Measurements from ENCODE around the gene TM2D1. TPM values are rescaled to one million over a fixed set of nuclear protein-coding genes. Genes with fewer than 3 reads are reported as not detected.
"Not testable (repeated sequence)": the region's sequence is repeated elsewhere in the genome, so short reads cannot be mapped to it uniquely, and the experiment has no call there.

TM2D1 gene
- total RNA-seq, 1 donor from 2014 or later, result 95.3 TPM

DNA sequence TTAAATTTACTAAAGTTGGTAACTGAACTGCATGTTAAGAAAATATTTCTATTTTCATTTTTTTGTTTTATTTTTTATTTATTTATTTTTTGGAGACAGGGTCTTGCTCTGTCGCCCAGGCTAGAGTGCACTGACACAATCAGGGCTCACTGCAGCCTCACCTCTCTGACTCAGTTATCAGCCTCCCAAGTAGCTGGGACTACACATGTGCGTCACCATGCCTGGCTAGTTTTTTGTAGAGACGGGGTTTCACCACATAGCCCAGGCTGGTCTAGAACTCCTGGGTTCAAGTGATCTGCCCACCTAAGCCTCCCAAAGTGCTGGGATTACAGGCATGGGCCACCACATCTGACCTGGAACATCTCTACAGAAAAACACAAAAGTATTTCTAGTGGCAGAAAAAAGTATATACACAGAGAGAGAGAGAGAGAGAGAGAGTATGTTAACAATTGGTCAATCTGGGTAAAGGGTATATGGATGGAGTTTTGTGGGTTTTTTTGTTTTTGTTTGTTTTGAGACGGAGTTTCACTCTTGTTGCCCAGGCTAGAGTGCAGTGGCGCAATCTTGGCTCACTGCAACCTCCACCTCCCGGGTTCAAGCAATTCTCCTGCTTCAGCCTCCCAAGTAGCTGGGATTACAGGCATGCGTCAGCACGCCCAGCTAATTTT is 5.8 kb downstream of the TM2D1 start:
- DNase-seq (ENCODE audit: low spot score), result not testable (repeated sequence)

DNA sequence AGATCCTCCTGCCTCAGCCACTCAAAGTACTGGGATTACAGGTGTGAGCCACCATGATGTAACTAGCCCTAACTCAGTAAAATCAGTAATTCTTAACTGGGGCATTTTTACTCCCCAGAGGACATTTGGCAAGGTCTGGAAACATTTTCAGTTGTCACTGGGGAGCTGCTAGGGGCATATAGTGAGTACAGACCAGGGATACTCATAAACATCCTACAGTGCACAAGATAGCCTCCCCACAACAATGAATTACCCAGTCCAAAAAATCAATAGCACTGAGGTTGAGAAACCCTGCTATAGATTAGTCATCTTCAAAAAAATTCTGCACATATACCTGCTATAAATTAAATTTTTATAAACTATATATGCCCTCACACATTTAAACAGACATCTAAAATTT is 13.0 kb downstream of the TM2D1 start:
- no peak for DNase-seq (ENCODE audit: low spot score)

DNA sequence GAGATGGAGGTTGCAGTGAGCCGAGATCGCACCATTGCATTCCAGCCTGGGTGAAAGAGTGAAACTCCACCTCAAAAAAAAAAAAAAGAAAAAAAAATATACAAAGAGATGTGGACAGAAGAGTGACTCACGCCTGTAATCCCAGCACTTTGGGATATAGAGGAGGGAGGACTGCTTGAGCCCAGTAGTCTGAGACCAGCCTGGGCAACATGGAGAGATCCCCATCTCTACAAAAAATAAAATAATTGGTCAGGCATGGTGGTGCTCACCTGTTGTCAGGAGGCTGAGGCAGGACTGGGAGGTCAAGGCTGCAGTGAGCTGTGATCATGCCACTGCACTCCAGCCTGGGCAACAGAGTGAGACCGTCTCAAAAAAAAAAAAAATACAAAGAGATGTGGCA is 13.7 kb downstream of the TM2D1 start:
- not testable (repeated sequence) for DNase-seq (ENCODE audit: low spot score)

DNA sequence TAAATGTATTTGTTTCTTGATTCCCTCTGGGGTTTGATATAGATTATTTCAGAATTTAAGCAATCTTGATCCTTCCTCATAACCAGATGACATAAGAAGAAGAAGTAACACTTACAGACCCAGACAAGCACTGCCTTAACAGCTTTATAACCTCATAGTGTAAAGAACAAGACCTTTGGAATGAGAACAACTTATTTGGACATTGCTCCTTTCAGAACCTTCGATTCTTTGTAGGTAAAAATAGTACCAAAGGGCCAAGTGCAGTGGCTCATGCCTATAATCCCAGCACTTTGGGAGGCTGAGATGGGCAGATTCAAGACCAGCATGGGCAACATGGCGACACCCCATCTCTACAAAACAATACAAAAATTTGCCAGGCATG is 15.0 kb downstream of the TM2D1 start:
- no peak for DNase-seq (ENCODE audit: low spot score)

DNA sequence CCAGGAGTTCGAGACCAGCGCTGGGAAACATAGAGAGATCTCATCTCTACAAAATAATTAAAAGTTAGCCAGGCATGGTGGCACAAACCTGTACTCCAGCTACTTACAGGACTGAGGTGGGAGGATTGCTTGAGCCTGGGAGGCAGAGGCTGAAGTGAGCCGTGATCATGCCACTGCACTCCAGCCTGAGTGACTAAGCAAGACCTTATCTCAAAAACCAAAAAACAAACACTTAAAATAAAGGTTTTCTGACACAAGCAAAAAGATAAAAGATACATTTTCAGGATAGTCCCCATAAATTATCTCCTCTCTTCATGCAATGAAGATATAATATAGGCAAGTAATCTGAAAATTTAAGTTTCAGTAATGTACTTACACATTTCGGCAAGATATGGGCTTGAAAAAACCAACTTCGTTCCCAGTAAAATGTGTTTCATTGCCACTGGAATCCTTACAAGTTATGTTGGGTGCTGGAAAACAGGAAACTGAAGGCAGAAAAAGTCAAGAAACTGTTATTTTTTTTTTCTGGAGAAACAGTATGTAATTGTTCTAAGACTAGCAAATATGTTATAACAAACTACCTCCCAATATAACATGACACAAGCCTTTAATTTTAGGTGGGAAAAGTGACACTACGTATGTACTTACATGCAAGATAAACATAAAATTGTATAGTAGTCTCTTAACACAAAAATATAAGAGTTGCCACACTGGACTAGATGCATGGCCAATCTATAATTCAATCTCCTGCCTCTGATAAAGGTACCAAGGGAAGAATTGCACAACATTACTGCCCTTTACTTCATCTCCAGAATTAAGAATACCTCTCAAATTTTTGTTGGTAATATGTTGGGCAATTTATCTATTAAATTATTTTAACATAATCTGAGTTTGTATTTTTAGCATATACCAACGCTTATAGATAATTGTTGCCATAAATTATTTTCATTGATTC is 15.7 kb downstream of the TM2D1 start:
- DNase-seq (ENCODE audit: low spot score), result no peak

DNA sequence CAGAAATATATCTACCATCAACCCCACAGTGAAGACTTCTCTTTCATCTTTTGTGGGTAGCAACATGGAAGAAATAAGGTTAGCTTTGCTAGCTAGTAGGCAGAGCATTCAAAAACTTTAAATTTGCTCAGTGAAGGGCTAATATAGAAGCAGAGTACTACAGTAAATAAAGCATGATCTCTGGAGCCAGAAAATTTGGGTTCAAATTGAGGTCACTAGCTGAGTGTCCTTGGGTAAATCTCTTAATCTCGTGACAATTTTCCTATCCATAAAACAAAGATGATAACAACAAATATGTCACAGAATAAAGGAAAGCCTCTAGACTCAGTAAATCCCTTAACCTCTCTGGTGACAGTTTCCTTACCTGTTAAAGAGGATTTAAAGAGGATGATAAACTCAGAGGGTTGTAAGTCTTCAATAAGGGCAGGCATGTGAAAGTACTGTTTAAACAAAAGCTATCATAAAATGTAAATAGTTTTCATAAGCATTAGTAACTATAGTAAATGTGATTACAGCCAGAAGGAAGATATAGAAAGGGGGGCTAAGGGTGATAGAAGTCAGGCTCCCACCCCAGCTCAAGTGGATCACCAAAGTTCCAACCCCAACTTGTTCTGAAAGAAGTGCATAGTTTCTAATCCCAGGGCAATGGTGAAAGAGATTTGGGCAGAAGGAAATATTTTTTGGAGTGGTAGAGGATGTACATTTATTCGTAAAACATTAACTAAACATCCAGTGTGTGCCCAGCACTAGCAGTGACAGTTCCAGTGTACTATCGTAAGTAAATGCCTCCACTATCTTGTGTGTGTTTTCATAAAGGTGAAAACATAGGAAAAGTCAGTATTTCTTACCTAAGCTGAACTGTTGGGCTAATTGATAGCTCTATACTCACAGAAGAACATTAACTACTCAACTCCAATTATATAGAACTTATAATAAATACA is 24.8 kb downstream of the TM2D1 start:
- DNase-seq (ENCODE audit: low spot score), result peak; percentile 42

DNA sequence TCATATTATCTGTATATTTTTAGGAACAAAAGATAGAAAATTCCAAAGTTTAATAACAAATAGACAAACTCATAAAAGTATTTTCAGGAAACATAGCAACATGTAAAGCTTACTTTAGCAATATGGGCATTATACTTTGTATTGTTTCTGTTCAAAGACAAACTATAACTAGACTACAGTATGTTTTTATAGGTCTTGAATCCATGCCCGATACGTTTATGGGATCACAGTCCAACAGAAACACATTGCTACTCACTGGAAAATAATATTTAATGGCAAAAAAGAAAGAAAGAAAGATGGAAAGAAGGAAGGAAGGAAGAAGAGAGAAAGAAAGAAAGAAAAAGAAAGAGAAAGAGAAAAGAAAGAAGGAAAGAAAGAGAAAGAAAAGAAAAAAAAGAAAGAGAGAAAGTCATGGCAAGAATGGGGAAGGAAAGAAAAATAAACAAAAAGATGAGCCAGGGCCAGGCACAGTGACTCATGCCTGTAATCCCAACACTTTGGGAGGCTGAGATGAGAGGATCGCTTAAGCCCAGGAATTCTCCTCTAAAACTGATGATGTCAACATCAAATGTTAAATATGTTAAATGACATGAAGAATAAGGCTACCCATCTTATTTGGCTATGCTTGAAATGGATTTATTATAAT is 32.7 kb downstream of the TM2D1 start:
- DNase-seq (ENCODE audit: low spot score), result peak; percentile 58

DNA sequence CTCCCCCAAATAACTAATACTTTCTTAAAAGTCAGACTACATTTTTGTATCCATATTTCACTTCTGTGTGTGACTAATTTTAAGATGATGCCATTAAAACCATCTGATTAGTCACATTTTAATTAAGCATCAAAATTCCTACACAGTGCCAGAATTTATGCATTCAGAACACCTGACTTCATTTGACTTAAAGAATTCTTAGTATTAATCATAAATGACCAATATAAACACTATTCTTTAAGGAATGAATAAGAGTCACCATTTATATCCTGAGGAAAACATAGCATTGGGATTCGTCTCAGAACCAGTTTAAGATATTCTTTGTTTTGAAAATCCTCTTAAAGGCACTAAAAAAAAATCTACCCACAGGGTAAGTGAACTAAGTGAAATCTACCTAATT is 37.0 kb downstream of the TM2D1 start:
- no peak for DNase-seq (ENCODE audit: low spot score)

DNA sequence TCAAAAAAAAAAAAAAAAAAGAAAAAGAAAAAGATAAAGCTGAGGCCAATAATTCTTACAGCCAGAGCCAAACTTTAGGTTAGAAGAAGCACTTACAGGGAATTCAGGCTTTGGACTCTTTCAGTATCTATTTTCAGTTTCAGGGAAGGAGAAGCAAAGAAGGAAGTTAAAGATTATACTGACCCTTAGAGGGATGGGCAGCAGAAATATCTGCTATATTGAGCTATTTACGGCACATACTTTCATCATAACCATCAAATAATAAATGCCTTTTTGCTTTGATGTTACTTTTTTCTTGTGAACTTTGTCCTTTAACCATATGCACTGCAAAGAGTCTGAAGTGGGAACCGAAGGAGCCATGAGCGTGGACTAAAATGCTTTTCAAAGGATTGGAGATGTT is 42.0 kb downstream of the TM2D1 start:
- no peak for DNase-seq (ENCODE audit: low spot score)

DNA sequence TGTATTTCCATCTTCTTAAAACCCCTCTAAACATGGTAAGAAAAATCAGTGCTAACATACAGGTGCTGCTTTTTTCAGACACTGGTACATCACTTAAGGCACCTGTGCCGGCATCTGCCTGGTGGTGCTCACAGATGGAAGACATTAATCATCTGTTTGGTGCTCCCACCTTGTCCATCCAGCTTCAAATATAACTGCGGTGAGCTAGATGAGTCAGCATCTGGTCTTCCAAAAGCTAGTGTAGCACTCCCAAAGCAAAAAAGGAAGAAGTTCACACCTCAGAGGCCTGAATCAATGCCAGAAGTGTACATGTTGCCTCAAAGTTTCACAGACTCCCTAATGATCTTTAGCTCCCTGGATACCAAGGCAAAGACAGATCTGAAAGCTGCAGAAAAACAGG is 44.4 kb downstream of the TM2D1 start:
- no peak for DNase-seq (ENCODE audit: low spot score)

DNA sequence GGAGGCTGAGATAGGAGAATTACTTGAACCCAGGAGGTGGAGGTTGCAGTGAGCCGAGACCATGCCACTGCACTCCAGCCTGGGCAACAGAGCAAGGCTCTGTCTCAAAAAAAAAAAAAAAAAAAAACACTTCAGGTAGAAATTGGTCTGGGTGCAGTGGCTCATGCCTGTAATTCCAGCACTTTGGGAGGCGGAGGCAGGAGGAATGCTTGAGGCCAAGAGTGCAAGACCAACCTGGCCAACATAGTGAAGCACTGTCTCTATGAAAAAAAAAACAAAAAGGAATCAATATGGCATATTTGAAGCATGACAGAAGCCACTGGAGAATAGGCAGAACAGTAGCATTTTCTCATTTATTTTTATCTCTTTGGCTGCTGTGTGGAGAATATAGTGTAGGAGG is 48.1 kb downstream of the TM2D1 start:
- DNase-seq (ENCODE audit: low spot score), result not testable (repeated sequence)

DNA sequence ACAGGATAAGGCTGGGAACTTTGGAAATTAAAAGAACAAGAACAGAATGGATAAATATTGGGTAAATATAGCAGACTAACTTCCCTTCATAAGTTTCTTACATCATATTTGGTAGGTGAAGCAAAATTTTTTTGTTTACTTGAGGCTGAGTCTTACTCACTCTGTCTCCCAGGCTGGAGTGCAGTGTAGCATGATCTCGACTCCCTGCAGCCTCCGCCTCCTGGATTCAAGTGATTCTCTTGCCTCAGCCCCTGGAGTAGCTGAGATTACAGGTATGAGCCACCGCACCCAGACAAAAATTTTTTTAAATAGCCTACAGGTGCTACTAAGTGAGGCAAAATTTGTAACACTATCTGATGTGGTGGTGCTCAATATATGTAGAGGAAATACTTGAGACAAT is 50.7 kb downstream of the TM2D1 start:
- DNase-seq (ENCODE audit: low spot score), result no peak

DNA sequence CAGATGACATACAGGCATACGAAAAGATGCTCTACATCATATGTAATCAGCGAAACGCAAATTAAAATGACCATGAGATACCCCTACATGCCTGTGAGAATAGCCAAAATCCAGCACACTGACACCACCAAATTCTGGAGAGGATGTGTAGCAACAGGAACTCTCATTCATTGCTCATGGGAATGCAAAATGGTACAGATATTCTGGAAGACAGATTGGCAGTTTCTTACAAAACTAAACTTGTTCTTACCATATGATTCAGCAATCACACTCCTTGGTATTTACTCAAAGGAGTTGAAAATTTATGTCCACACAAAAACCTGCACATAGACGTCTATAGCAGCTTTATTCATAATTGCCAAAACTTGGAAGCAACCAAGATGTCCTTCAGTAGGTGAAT is 52.6 kb downstream of the TM2D1 start:
- no peak for DNase-seq (ENCODE audit: low spot score)

DNA sequence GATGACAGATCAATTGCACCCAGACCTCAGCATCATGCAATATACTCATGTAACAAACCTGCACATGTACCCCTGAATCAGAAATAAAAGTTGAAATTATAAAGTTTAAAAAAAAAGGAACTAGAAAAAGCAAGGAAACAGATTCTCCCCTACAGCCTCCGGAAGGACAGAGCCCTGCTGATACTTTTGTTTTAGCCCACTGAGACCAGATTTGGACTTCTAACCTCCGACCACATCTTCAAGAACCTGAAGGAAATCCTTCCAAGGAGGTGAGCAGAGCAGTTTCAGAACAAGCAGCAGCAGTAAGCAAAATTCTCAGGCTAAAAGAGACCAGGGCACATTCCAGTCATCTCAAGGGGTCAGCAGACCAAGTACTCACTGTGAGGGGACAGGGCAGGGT is 54.5 kb downstream of the TM2D1 start:
- no peak for DNase-seq (ENCODE audit: low spot score)

DNA sequence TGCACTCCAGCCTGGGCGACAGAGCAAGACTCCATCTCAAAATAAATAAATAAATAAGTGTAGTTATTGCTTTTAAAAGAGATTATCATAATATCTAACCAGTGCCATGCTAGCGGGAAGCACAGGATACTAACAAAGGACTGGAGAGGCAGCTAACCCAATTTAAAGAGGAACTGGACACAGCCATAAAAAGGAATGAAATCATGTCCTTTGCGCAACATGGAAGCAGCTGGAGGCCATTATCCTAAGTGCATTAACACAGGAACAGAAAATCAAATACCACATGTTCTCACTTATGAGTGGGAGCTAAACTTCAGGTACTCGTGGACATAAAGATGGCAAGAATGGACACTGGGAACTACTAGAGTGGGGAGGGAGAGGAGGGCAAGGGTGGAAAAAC is 54.9 kb downstream of the TM2D1 start:
- no peak for DNase-seq (ENCODE audit: low spot score)

DNA sequence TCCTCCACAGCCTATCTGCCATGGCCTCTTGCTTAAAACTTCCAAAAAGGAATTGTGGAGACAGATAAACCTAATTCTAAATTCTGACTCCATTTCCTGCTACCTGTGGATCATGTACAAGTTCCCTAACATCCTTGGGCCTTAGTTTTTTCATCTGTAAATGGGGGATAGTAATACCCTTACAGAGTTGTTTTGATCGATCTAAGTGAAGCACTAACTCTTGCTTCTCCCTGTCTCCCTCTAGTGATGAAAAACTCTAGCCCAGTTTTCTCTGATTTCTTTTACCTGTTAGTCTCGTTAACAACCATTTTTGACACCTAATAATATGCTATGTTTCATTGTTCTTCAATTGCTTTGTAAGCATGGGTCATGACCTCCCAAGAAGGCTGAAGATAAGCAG is 65.9 kb downstream of the TM2D1 start:
- no peak for DNase-seq (ENCODE audit: low spot score)

DNA sequence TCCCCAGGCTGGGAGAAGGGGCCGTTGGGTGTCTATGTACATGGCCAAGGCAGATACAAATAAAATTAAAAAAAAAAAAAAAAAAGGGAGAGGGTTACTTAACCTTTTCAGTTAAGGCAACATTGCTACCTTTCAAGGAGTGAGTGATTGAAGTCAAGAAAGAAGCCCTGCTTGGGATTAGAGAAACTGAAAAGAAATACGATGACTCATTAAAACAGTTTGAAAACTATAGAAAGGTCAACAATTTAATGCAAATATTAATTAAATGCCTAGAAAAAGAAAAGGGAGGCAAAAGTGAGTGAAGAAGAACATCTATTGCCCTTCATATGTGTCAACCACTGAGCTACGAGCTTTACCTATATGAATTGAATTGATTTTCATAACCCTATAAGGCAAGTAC is 69.5 kb downstream of the TM2D1 start:
- no peak for DNase-seq (ENCODE audit: low spot score)

DNA sequence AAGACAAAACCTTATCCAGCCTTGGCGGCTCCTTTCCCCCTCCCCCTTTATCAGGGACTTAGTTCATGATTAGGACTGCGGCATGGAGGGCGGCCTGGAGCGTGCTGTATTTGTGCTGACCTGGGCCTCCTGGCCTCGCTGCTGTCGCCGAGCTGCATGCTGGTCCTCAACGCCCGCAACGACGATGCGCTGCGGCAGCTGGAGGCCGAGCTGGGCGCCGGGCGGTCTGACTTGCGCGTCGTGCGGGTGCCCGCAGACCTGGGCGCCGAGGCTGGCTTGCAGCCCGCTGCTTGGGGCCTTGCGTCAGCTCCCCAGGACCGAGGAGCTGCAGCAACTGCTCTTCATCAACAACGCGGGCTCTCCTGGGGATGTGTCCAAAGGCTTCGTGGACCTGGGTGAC is 70.9 kb downstream of the TM2D1 start:
- no peak for DNase-seq (ENCODE audit: low spot score)

DNA sequence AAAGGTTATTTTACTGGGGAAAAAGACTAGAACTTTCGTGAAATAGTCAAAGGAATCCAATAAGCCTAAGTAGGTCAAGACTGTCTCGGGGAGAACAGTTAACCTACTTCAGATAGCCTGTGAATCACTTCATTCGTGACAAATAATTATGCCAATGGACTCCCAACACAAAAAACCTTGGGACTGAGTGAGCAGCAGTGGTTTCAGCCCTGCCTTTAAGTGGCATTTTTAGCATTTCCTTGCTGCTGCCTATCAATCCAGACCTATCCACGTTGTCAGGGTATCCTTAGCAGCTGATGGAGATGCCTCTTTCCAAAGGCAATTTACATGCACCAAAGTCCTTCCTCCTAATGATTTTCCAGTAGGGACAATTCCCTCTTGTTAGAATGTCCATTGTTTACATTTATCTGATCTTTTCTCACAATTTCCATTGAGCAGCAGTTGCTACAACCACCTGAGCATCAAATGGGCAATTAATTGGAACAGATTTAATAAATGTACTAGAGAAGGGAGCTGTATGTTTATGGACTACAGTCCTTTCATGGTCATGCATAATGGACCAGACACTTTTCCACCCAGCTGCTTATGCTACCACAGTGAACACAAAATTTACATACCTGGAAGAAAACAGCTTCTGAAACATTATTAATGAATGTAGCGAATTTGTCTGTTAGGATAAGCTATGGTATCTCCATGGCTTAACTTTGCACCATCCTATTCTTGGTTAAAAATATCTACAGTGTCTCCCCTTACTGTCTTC is 75.8 kb downstream of the TM2D1 start:
- DNase-seq (ENCODE audit: low spot score), result no peak

DNA sequence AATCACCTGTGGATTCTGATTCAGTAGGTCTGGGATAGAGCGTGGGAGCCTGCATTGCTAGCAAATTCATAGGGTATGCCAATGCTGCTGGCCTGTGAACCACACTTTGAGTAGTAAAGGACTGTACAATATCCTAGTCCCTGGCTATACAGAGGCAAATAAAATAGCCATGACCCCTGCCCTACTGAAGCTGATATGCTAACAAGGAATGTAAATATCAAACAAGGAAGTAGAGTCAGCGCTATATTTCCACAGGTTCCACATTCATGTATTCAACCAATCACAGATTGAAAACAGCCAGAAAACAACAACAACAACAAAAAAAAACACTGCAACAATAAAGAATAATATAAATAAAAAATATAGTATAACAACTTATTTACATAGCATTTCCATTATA is 77.8 kb downstream of the TM2D1 start:
- DNase-seq (ENCODE audit: low spot score), result no peak

DNA sequence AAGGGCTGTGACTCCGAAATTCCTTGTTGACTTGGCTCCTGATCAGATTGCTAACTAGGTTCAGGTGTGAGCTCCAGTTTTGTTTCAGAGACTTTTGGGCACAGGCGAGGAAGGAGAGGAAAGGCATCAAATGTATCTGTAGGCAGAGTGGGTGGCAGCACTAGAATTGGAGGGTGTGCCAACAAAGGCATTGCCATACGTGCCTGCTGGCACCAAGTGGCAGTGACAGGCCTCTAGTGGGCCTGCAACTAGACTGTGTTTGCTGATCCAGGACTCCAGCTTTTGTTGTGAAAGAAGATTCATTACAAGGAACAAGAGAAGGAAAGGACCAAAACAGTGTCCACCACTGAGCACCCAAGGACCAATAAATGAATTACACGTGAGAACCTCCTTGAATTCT is 79.5 kb downstream of the TM2D1 start:
- no peak for DNase-seq (ENCODE audit: low spot score)

Measured in umbilical cord (tissue), 2 donors.